ENCODE measurements around the gene RAC3. TPM values are rescaled to one million over a fixed set of nuclear protein-coding genes. Genes with fewer than 3 reads are reported as not detected.

The RAC3 gene
- total and polyA plus RNA-seq, 2 of the 8 experiments (the other 6 are each of a cell fraction or from before 2014, with no cell fraction given), result 177 to 299 TPM

DNA sequence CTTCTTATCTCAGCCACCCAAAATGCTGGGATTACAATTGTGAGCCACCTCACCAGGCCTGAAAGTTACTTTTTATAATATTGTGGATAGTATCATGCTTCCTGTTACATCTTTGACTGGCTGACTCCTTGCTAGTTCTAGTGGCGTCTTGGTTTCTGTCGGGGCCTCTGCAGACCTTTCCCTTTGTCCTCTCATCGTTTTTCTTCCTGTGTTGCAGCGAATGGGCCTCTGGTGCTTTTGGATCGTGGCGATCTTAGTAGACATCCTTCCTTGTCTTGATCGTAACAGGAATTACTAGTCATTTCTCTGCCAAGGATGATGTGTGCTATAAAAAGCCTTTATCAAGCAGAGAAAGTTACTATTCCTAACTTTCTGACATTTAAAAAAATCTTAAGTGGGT, 33.3 kb upstream of the RAC3 start:
- no peak overlapping the region for H4K91ac ChIP-seq (replicated peaks; ENCODE audit: insufficient read length, low read length)
- TF ChIP-seq JUND (IDR thresholded peaks at IDR 0.05; ENCODE audit: low read length), result no peak
- no peak for TF ChIP-seq EP300 (IDR thresholded peaks at IDR 0.05; ENCODE audit: borderline replicate concordance in 1 of 2, low read depth in 2 of 2, low read length in 2 of 2)
- no peak for TF ChIP-seq KDM5A (IDR thresholded peaks at IDR 0.05; ENCODE audit: low read length)
- no peak for TF ChIP-seq EZH2 (IDR thresholded peaks at IDR 0.05; ENCODE audit: low read depth, low read length, severe bottlenecking)
- TF ChIP-seq NANOG (IDR thresholded peaks at IDR 0.05; ENCODE audit: insufficient read depth, low read depth, low read length, poor library complexity, severe bottlenecking), result no peak
- TF ChIP-seq HDAC6 (IDR thresholded peaks at IDR 0.05; ENCODE audit: low read depth, low read length), result no peak
- TF ChIP-seq RAD21 (IDR thresholded peaks at IDR 0.05 in 1 of 2, conservative IDR thresholded peaks at IDR 0.05 in 1 of 2; ENCODE audit: low read depth in 2 of 2, low read length in 2 of 2), result no peak
- H2BK120ac ChIP-seq (replicated peaks; ENCODE audit: low read depth, low read length), result no peak overlapping the region
- no peak overlapping the region for H3K27ac ChIP-seq (ENCODE audit: low read depth, low read length)
- no peak overlapping the region for H4K5ac ChIP-seq (ENCODE audit: insufficient read length, low read depth, low read length)
- no peak overlapping the region for H2BK15ac ChIP-seq (ENCODE audit: low read length)
- no peak overlapping the region for H3K9ac ChIP-seq (replicated peaks in 1 of 4; ENCODE audit: extremely low read depth in 1 of 4, low read depth in 3 of 4, low read length in 3 of 4)
- H3K23ac ChIP-seq (ENCODE audit: insufficient read length), result no peak overlapping the region
- no peak overlapping the region for H2BK20ac ChIP-seq (ENCODE audit: low read length)
- no peak overlapping the region for H3K56ac ChIP-seq (replicated peaks; ENCODE audit: insufficient read length, low read depth, low read length)
- no peak overlapping the region for H2AFZ ChIP-seq (ENCODE audit: low read length)
- H3K36me3 ChIP-seq (ENCODE audit: control insufficient read depth in 2 of 4, insufficient read depth in 4 of 4, low read length in 3 of 4), result no peaks in the 10 kb centered on the region
- H2BK12ac ChIP-seq (ENCODE audit: low read depth, low read length), result no peak overlapping the region
- ChIA-PET POLR2A (ENCODE audit: partially characterized antibody) (interaction anchor here (1.7 kb wide), 1 partner anchor 15 kb away, joined by 4 read pairs; no protein-coding TSS in a partner anchor), CTCF (ENCODE audit: partially characterized antibody) (interaction anchor here (0.7 to 1.7 kb wide), 4 partner anchors 9 to 36 kb away, joined by 3 to 8 read pairs (median 4); no protein-coding TSS in a partner anchor)
- 92% methylated on average over 7 of the region's 7 CpGs; no CpG with 5 or more reads in 1 of the 2 experiments for WGBS, 2 experiments (ENCODE audit: extremely low coverage in 1 of 2, insufficient coverage in 1 of 2, insufficient read length in 1 of 2, insufficient replicate concordance in 2 of 2, low coverage in 1 of 2, low lambda C conversion rate in 2 of 2, missing lambda C conversion rate in 1 of 2)
- H3K79me1 ChIP-seq (ENCODE audit: low read depth, low read length), result peaks cover 3% of the 10 kb centered on the region; the same call in 1 of the 2 replicates
- H2AK5ac ChIP-seq (ENCODE audit: low read depth, low read length), result no peak overlapping the region
- H3K4me2 ChIP-seq (ENCODE audit: insufficient read depth in 1 of 2, low read depth in 2 of 2, low read length in 2 of 2), result no peak overlapping the region
- no peak overlapping the region for H4K8ac ChIP-seq (ENCODE audit: extremely low read depth, insufficient read depth, low read length)
- H3K79me2 ChIP-seq (ENCODE audit: control insufficient read depth in 1 of 2, insufficient read depth in 2 of 2, low read length in 2 of 2), result no peaks in the 10 kb centered on the region
- DNase-seq (ENCODE audit: low read depth in 1 of 2, low spot score in 2 of 2), result no peak
- H2BK5ac ChIP-seq (ENCODE audit: low read depth, low read length), result no peak overlapping the region
- no peaks in the 10 kb centered on the region for H3K9me3 ChIP-seq (ENCODE audit: insufficient read depth in 2 of 2, low read depth in 1 of 2, low read length in 1 of 2)
- FAIRE-seq, result no peak
- H3K14ac ChIP-seq (ENCODE audit: insufficient read length), result no peak overlapping the region
- no peaks in the 10 kb centered on the region for H3K27me3 ChIP-seq (replicated peaks in 1 of 4; ENCODE audit: control insufficient read depth in 3 of 4, extremely low read depth in 1 of 4, insufficient read depth in 3 of 4, low read length in 3 of 4)
- H3K23me2 ChIP-seq (ENCODE audit: low read depth, low read length), result no peaks in the 10 kb centered on the region
- H3K18ac ChIP-seq (ENCODE audit: extremely low read depth, low read length), result no peak overlapping the region
- no peak overlapping the region for H3K4ac ChIP-seq (replicated peaks; ENCODE audit: insufficient read length, low read depth, low read length)
- peaks cover 0 to 10% (median 8%) of the 10 kb centered on the region in 4 experiments; a peak in 5 of 7 replicates for H3K4me1 ChIP-seq (replicated peaks in 1 of 4; ENCODE audit: control insufficient read depth in 3 of 4, insufficient read depth in 4 of 4, low read length in 3 of 4)
- peaks cover 0 to 10% of the 10 kb centered on the region in 2 experiments for H4K20me1 ChIP-seq (replicated peaks in 1 of 2; ENCODE audit: control insufficient read depth in 1 of 2, insufficient read depth in 2 of 2, low read length in 2 of 2)
- no peak overlapping the region for H3K4me3 ChIP-seq (ENCODE audit: extremely low read depth in 1 of 4, insufficient read depth in 2 of 4, low read depth in 3 of 4, low read length in 4 of 4)

All from H1 (cell line).